ENCODE results near the gene VDAC1. TPM values are rescaled to one million over a fixed set of nuclear protein-coding genes. Genes with fewer than 3 reads are reported as not detected.
A peak's percentile ranks its signal among the peaks of the same experiment; 100 is the strongest.

The VDAC1 gene
- total RNA-seq, 1 donor from 2014 or later = 158 TPM

- peak; percentile 87 for ATAC-seq (ENCODE audit: low read depth)
- Mint-ChIP-seq H3K4me1 (peaks cover 44% of the 10 kb centered on the region), H3K4me3 (no peak overlapping the region), H3K27ac (no peak overlapping the region), H3K27me3 (no peaks in the 10 kb centered on the region), H3K9me3 (peaks cover 3% of the 10 kb centered on the region), H3K36me3 (ENCODE audit: low read depth) (no peaks in the 10 kb centered on the region)
- TF ChIP-seq, protein P1, sequence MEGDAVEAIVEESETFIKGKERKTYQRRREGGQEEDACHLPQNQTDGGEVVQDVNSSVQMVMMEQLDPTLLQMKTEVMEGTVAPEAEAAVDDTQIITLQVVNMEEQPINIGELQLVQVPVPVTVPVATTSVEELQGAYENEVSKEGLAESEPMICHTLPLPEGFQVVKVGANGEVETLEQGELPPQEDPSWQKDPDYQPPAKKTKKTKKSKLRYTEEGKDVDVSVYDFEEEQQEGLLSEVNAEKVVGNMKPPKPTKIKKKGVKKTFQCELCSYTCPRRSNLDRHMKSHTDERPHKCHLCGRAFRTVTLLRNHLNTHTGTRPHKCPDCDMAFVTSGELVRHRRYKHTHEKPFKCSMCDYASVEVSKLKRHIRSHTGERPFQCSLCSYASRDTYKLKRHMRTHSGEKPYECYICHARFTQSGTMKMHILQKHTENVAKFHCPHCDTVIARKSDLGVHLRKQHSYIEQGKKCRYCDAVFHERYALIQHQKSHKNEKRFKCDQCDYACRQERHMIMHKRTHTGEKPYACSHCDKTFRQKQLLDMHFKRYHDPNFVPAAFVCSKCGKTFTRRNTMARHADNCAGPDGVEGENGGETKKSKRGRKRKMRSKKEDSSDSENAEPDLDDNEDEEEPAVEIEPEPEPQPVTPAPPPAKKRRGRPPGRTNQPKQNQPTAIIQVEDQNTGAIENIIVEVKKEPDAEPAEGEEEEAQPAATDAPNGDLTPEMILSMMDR (IDR thresholded peaks at IDR 0.05) = no peak
- DNase-seq = no peak
- intact Hi-C loops (cut with micrococcal nuclease) = loop anchor here (1.0 kb wide), 8 partner anchors 38 to 833 kb away; no protein-coding TSS in a partner anchor
- POLR2A ChIA-PET = no interaction called here
- CTCF ChIA-PET = interaction anchor here (0.6 to 3.0 kb wide), 21 partner anchors 12 to 836 kb away, joined by 3 to 18 read pairs (median 5); no protein-coding TSS in a partner anchor
Observed at GRCh38 chr5:133944263-133945185, 60.3 kb downstream of the VDAC1 start.

GRCh38 chr5:133943475-133943817 lies 61.3 kb downstream of the VDAC1 start:
- ChIA-PET POLR2A (no interaction called here), CTCF (interaction anchor here (0.6 to 3.0 kb wide), 10 partner anchors 9 to 579 kb away, joined by 3 to 18 read pairs (median 3); no protein-coding TSS in a partner anchor)
- TF ChIP-seq, protein P1 (IDR thresholded peaks at IDR 0.05) = no peak
- no peak for DNase-seq
- no peak for ATAC-seq (ENCODE audit: low read depth)
- H3K4me3 Mint-ChIP-seq = no peak overlapping the region
- no peaks in the 10 kb centered on the region for H3K27me3 Mint-ChIP-seq
- peaks cover 55% of the 10 kb centered on the region for H3K4me1 Mint-ChIP-seq
- H3K36me3 Mint-ChIP-seq (ENCODE audit: low read depth) = no peaks in the 10 kb centered on the region
- intact Hi-C loops (cut with micrococcal nuclease) = no loop called here
- H3K9me3 Mint-ChIP-seq = peaks cover 5% of the 10 kb centered on the region
- H3K27ac Mint-ChIP-seq = peak overlapping the region; percentile 31

- Mint-ChIP-seq H3K4me1 (peaks cover 61% of the 10 kb centered on the region), H3K9me3 (peaks cover 5% of the 10 kb centered on the region), H3K4me3 (no peak overlapping the region), H3K36me3 (ENCODE audit: low read depth) (no peaks in the 10 kb centered on the region), H3K27ac (no peak overlapping the region), H3K27me3 (no peaks in the 10 kb centered on the region)
- ChIA-PET POLR2A (interaction anchor here (0.7 to 0.8 kb wide), 2 partner anchors 13 to 1017 kb away, joined by 3 to 9 read pairs; no protein-coding TSS in a partner anchor), CTCF (interaction anchor here (0.9 to 3.0 kb wide), 7 partner anchors 36 to 576 kb away, joined by 3 to 18 read pairs (median 3); no protein-coding TSS in a partner anchor)
- no peak for ATAC-seq (ENCODE audit: low read depth)
- DNase-seq = no peak
- TF ChIP-seq, protein P1 (IDR thresholded peaks at IDR 0.05) = no peak
- intact Hi-C loops (cut with micrococcal nuclease) = no loop called here
Observed at GRCh38 chr5:133942614-133943474, 61.9 kb downstream of the VDAC1 start.

DNA sequence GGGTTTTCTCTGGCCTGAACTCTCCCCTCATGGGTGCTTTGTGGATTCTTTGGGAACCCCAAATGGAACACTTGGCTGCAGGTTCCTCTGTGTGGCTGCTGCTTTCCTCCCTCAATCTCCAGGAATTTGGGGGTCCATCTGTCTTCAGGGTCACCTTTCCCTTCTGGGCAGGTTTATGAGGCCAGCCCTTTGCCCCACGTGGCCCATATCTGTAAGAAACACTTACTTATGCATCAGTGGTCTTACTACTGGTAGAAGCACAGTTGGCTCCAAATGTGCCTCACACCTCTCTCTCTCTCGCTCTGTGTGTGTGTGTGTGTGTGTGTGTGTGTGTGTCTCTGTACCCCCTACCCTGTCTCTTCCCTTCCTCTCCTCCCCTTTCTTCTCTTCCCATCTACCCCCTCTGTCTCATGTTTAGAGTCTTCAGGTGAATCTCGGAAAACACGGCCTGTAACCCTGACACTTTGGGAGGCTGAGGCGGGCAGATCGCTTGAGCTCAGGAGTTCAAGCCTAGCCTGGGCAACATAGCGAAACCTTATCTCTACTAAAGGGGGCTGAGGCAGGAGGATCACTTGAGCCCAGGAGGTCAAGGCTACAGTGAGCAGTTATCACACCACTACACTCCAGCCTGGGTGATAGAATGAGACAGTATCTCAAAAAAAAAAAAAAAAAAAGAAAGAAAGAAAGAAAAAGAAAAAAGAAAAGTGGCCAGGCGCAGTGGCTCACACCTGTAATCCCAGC lies 63.1 kb downstream of the VDAC1 start:
- Mint-ChIP-seq H3K9me3 (peaks cover 5% of the 10 kb centered on the region), H3K4me3 (no peak overlapping the region), H3K27ac (peak overlapping the region; percentile 77), H3K27me3 (no peaks in the 10 kb centered on the region), H3K4me1 (peaks cover 73% of the 10 kb centered on the region), H3K36me3 (ENCODE audit: low read depth) (no peaks in the 10 kb centered on the region)
- ChIA-PET CTCF (no interaction called here), POLR2A (no interaction called here)
- ATAC-seq (ENCODE audit: low read depth) (no peak), DNase-seq (peak; percentile 12)
- TF ChIP-seq, protein P1 (IDR thresholded peaks at IDR 0.05) = no peak
- intact Hi-C loops (cut with micrococcal nuclease) = no loop called here

Data from activated B cell treated with CpG ODN at 0.5 μM for 24 hours (primary cell).